GM10847 (cell line): Measurements from ENCODE around the gene SEC23IP.

Source experiments
- POLR2A ChIP-seq: IDR thresholded peaks from 2 replicates; pipeline ENCODE4 v1.6.1; 2011; ENCODE audit not compliant: insufficient read length; ENCODE audit errors: extremely low read depth

The SEC23IP gene

GRCh38 chr10:119980956-119981750 is 88.6 kb downstream of the SEC23IP start:
- TF ChIP-seq POLR2A = no peak

- TF ChIP-seq POLR2A = no peak
These were observed 89.3 kb downstream of the SEC23IP start for GRCh38 chr10:119981826-119982225.

GRCh38 chr10:119988333-119988732 is 95.8 kb downstream of the SEC23IP start:
- TF ChIP-seq POLR2A = no peak

GRCh38 chr10:119989966-119990365 is 97.4 kb downstream of the SEC23IP start:
- no peak for TF ChIP-seq POLR2A

GRCh38 chr10:119991066-119991465 is 98.5 kb downstream of the SEC23IP start:
- no peak for TF ChIP-seq POLR2A

- no peak for TF ChIP-seq POLR2A
These were observed 99.3 kb downstream of the SEC23IP start for GRCh38 chr10:119991816-119992215.
